HG03066 (cell line): ENCODE results near the gene THAP7.

Experiments used
- ATAC-seq: cut with Tn5 transposase; IDR thresholded peaks from one replicate; pipeline ENCODE4 v1.9.1; 2021; ENCODE audit warnings: low read depth; ENCODE audit not compliant: unreplicated experiment

The THAP7 gene

GRCh38 chr22:20965888-20966855, 35.7 kb downstream of the THAP7 start:
- no peak for ATAC-seq

DNA sequence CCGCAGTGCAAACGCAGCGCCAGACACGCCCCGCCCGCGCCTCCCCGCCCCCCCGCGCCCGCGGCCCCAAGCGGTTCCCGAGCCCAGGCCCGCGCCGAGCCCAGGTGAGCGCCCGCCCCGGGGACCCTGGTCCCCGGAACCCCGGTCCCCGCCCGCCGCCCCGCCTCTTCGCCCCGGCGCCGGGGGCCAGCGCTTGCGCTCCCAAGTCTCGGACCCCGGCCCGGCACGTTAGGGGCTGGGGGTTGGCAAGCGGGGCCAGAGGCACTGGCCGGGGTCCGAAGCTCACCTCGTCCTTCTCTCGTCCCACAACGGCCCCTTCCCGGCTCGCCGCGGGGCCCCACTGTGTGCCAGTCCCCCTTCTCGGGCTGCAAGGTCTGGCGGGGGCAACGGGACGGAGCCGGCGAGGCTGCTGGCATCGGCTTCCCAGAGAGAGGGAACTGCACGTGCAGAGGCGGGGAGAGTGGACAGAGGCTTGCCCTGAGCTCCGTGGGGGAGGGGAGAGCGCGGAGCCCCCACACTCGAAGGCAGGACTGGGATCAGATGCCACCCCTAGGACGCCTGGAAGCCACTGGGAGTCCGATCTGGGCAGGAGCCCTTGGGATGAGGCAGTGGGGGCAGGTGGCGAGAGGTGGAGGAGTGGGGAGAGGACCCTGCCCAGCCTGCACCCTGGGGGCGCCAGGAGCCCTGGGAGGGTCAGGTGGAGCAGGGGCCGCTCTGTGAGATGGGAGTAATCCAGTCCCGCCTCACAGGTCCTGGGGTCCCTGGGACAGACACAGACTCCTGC, 36.6 kb downstream of the THAP7 start:
- ATAC-seq = no peak

- no peak for ATAC-seq
Measured at GRCh38 chr22:20964799-20965103, 37.2 kb downstream of the THAP7 start.

DNA sequence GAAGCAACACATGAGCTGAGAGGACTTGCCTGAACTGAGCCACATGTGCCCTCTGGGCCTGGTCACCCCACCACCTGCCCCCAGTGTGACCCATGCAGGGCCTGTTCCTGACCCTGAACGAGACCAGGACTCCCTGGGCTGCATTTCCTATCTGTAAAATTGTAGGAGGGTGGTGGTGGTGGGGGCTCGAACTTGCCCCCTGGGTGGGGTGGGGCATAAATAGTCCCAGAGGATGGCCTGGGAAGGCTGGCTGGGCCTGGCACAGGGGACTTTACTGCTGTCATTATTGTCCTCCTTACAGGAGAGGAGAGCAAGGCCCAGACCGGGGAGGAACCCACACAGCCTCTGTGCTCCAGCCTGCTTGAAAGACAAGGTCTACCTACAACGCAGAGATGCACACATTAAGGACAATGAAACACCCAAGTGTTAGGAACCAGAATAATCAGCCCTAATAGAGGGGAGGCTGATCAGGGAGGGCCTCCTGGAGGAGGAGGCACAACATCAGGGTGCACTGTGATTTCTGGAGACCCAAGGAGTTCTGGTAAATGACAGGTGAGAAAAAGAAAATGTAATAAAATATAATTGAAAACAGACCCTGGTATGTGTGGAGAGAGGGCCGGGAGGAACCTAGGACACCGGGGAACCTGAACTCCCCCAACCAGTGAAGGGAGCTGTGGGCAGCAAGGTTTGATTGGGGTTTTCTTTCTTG, 37.7 kb downstream of the THAP7 start:
- ATAC-seq = no peak

DNA sequence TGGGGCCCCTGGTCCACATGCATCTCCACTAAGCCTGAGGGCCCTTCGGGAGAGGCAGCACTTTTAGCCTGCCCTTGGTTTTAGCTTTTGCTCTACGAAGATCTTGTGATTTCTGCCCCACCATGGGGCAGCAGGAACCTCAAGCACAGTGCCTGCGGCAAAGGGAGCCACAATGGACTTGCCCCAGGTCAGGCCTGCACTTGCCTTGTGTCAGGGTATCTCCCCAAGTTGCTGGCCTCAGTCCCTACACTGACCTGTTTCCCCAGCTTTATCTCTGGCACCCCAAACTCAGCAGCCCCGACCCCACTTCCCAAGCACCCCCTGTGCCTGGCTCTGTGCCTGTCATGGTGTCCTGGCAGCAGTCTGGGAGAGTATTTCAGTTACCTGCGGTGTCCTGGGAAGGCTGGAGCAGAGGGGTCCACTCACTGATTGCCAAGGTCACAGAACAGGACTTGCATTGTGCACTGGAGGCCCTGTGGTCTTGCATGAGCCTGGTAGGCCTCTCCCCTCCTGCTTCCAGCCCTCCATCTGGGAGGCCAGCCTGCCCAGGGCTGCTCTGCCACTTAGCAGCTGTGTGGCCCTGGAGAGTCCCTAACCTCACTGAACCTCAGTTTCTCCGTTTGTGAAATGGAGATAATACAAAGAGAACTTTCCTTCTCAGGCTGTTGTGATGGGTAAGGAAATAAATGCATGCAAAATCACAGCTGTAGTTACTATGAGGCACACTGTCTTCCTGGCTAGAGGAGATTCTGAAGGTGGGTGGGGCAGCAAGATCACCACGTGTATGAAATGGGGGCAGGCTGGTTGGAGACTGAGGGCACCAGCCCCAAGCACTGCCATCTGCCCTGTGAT, 38.5 kb downstream of the THAP7 start:
- no peak for ATAC-seq

- ATAC-seq = no peak
Measured at GRCh38 chr22:20962491-20962945, 39.4 kb downstream of the THAP7 start.

DNA sequence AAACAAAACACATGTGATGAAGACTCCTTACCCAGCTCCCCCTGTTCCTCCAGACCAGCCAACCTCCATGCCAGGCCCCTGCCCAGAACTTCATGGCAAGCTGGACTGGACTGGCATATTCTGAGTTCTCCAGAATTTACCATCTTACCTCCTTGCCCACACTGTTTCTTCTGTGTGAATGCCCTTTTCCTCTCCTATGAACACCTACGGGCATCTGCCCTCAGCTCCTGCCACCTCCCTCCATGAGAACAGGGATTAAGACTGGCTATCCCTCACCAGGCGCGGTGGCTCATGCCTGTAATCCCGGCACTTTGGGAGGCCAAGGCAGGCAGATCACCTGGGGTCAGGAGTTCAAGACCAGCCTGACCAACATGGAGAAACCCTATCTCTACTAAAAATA, 41.3 kb downstream of the THAP7 start:
- ATAC-seq = no peak

- ATAC-seq = no peak
Measured at GRCh38 chr22:20959578-20960461, 42.1 kb downstream of the THAP7 start.

- ATAC-seq = no peak
Measured at GRCh38 chr22:20957683-20958431, 44.1 kb downstream of the THAP7 start.

- ATAC-seq = no peak
Measured at GRCh38 chr22:20957102-20957682, 44.7 kb downstream of the THAP7 start.

GRCh38 chr22:20956258-20957101, 45.4 kb downstream of the THAP7 start:
- no peak for ATAC-seq

- ATAC-seq = no peak
Measured at GRCh38 chr22:20955548-20955947, 46.4 kb downstream of the THAP7 start.

- ATAC-seq = no peak
Measured at GRCh38 chr22:20953668-20954500, 48.0 kb downstream of the THAP7 start.

DNA sequence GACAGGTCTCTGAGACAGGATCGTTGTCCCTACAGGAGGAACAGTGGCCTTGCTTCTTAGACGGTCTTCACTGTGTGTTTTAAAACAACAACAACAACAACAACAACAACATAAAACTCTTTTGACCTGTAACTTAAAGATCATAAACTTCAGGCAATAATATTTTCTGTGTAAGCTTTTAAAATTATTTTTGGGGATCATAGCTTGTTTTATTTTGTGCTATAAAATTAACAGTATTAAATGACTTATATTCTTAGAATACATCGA, 48.6 kb downstream of the THAP7 start:
- no peak for ATAC-seq

DNA sequence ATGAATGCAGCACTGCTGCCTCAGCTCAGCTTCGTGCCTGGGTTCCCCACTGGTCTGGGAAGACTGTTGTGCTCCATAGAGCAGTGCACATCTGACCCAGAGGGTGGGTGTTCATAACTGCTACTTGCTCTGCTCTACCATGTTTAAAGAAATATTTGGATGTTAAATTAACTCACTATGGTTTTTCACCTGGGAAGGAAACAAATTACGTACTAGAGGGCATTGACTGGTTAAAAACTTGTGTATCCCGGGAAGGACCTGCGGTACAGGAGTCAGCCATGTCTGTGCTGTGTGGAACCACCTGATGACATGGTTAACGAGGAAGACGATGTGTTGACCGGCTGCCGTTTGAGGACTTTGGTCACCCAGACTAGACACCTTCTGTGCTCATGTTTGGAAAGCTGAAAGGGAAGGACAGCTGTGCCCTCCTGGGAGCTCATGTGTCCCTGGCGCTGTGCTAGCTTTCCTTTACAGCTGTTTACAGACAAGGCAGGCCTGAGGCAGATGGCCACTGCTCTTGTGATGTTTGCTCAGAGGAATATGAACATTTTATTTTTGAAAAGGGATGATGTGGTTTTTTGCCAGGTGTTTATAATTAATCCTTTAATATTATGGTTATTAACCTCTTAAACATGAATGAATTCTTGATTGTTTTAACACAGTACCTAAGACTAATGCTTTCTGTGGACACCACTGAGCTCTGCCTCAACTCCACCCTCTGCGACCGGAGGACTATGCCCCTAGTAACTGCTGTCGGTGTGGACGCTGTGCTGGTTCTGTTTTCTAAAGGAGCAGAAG, 49.2 kb downstream of the THAP7 start:
- no peak for ATAC-seq

- ATAC-seq = no peak
Measured at GRCh38 chr22:20951932-20952380, 50.0 kb downstream of the THAP7 start.
